H1 (cell line): ENCODE data around the gene SPDYC. TPM values are rescaled to one million over a fixed set of nuclear protein-coding genes. Genes with fewer than 3 reads are reported as not detected.

ENCODE experiments used
- CTCF ChIA-PET: fragments of 300-600 bp; sonication (Branson Sonifier 250); formaldehyde crosslinking; loops from one replicate; lab custom pipeline; 2021; ENCODE audit not compliant: partially characterized antibody; lab: Charles Lee
- POLR2A ChIA-PET: fragments of 300-600 bp; sonication (Branson Sonifier 250); formaldehyde crosslinking; loops from one replicate; lab custom pipeline; 2021; ENCODE audit warnings: inconsistent platforms; ENCODE audit not compliant: partially characterized antibody; lab: Charles Lee
- DNase-seq, 2 experiments: peaks; one replicate each; pipeline versions ENCODE4 v3.0.0 to v3.0.0-alpha.2; 2010 to 2022; ENCODE audit warnings: low spot score in 2 of 2, low read depth in 1 of 2, mixed read lengths in 1 of 2
- FAIRE-seq: peaks from 2 replicates; lab custom pipeline; 2011; peaks lifted over from hg19 to GRCh38; lab: Jason Lieb, UNC
- H2AFZ ChIP-seq: 2 replicates; pipeline ENCODE4 v1.8.1; 2012; ENCODE audit warnings: low read length, inconsistent platforms
- H2AK5ac ChIP-seq: 2 replicates; pipeline ENCODE4 v1.6.1; 2013; ENCODE audit warnings: low read depth, low read length
- H2BK120ac ChIP-seq: replicated peaks from 2 replicates; pipeline ENCODE3; 2013; ENCODE audit warnings: low read depth, low read length, inconsistent platforms
- H2BK12ac ChIP-seq: 2 replicates; pipeline ENCODE4 v1.6.1; 2013; ENCODE audit warnings: low read depth, low read length
- H2BK15ac ChIP-seq: 2 replicates; pipeline ENCODE4 v1.6.1; 2013; ENCODE audit warnings: low read length
- H2BK20ac ChIP-seq: 2 replicates; pipeline ENCODE4 v1.6.1; 2013; ENCODE audit warnings: low read length
- H2BK5ac ChIP-seq: 2 replicates; pipeline ENCODE4 v1.6.1; 2013; ENCODE audit warnings: low read depth, low read length
- H3K14ac ChIP-seq: 2 replicates; pipeline ENCODE4 v1.6.1; 2013; ENCODE audit warnings: inconsistent platforms; ENCODE audit not compliant: insufficient read length
- H3K18ac ChIP-seq: 2 replicates; pipeline ENCODE4 v1.6.1; 2013; ENCODE audit warnings: low read length; ENCODE audit errors: extremely low read depth
- H3K23ac ChIP-seq: 2 replicates; pipeline ENCODE4 v1.6.1; 2013; ENCODE audit warnings: inconsistent platforms; ENCODE audit not compliant: insufficient read length
- H3K23me2 ChIP-seq: 2 replicates; pipeline ENCODE4 v1.6.1; 2013; ENCODE audit warnings: low read depth, low read length
- H3K27ac ChIP-seq: 2 replicates; pipeline ENCODE4 v1.6.1; 2011; ENCODE audit warnings: low read depth, low read length, inconsistent platforms
- H3K27me3 ChIP-seq, 4 experiments: replicated peaks in 1 of 4; 1 replicate in 1 of 4; 2 replicates in 3 of 4; pipeline versions ENCODE4 v1.6.1 to v1.8.1; 2011 to 2013; ENCODE audit warnings: low read length in 3 of 4, mild to moderate bottlenecking in 3 of 4, inconsistent platforms in 2 of 4, mixed read lengths in 2 of 4, moderate library complexity in 1 of 4; ENCODE audit not compliant: control insufficient read depth in 3 of 4, insufficient read depth in 3 of 4; ENCODE audit errors: extremely low read depth in 1 of 4
- H3K36me3 ChIP-seq, 4 experiments: 2 replicates each; pipeline versions ENCODE4 v1.6.1 to v1.8.1; 2011 to 2013; ENCODE audit warnings: mild to moderate bottlenecking in 4 of 4, low read length in 3 of 4, moderate library complexity in 2 of 4, control low read depth in 1 of 4, inconsistent platforms in 1 of 4; ENCODE audit not compliant: insufficient read depth in 4 of 4, control insufficient read depth in 2 of 4
- H3K4ac ChIP-seq: replicated peaks from 2 replicates; pipeline ENCODE3; 2013; ENCODE audit warnings: low read length, low read depth, mixed read lengths, inconsistent platforms; ENCODE audit not compliant: insufficient read length
- H3K4me1 ChIP-seq, 4 experiments: replicated peaks in 1 of 4; 1 replicate in 1 of 4; 2 replicates in 3 of 4; pipeline versions ENCODE4 v1.6.1 to v1.8.1; 2011 to 2013; ENCODE audit warnings: low read length in 3 of 4, inconsistent platforms in 2 of 4, mixed read lengths in 1 of 4; ENCODE audit not compliant: insufficient read depth in 4 of 4, control insufficient read depth in 3 of 4
- H3K4me2 ChIP-seq, 2 experiments: 2 replicates each; pipeline versions ENCODE4 v1.6.1 to v1.8.1; 2011 to 2013; ENCODE audit warnings: low read depth in 2 of 2, low read length in 2 of 2, control low read depth in 1 of 2, inconsistent platforms in 1 of 2, mild to moderate bottlenecking in 1 of 2; ENCODE audit not compliant: insufficient read depth in 1 of 2
- H3K4me3 ChIP-seq, 4 experiments: fragments of 200-600, 300-600 bp in 1 of 4; sonication (generic), shearing (Covaris generic), sonication (Bioruptor Twin) in 1 of 4; 2 replicates each; pipeline versions ENCODE4 v1.5.1 to v1.8.1; 2011 to 2016; ENCODE audit warnings: low read length in 4 of 4, low read depth in 3 of 4, control low read depth in 2 of 4, inconsistent platforms in 2 of 4, mild to moderate bottlenecking in 2 of 4, mixed read lengths in 1 of 4, moderate library complexity in 1 of 4; ENCODE audit not compliant: insufficient read depth in 2 of 4; ENCODE audit errors: extremely low read depth in 1 of 4
- H3K56ac ChIP-seq: replicated peaks from 2 replicates; pipeline ENCODE3; 2013; ENCODE audit warnings: low read depth, mild to moderate bottlenecking, mixed read lengths, low read length, inconsistent platforms; ENCODE audit not compliant: insufficient read length
- H3K79me1 ChIP-seq: 2 replicates; pipeline ENCODE4 v1.6.1; 2013; ENCODE audit warnings: low read depth, low read length, control low read depth
- H3K79me2 ChIP-seq, 2 experiments: 2 replicates each; pipeline versions ENCODE4 v1.6.1 to v1.8.1; 2012 to 2013; ENCODE audit warnings: low read length in 2 of 2, mild to moderate bottlenecking in 2 of 2, inconsistent platforms in 1 of 2; ENCODE audit not compliant: insufficient read depth in 2 of 2, control insufficient read depth in 1 of 2
- H3K9ac ChIP-seq, 4 experiments: replicated peaks in 1 of 4; 1 replicate in 1 of 4; 2 replicates in 3 of 4; pipeline versions ENCODE4 v1.6.1 to v1.8.1; 2011 to 2013; ENCODE audit warnings: low read depth in 3 of 4, low read length in 3 of 4, control low read depth in 2 of 4, mild to moderate bottlenecking in 2 of 4, moderate library complexity in 2 of 4, inconsistent platforms in 1 of 4; ENCODE audit errors: extremely low read depth in 1 of 4
- H3K9me3 ChIP-seq, 2 experiments: 2 replicates each; pipeline versions ENCODE4 v1.6.1 to v1.8.1; 2012 to 2013; ENCODE audit warnings: mild to moderate bottlenecking in 2 of 2, moderate library complexity in 2 of 2, control low read depth in 1 of 2, inconsistent platforms in 1 of 2, low read depth in 1 of 2, low read length in 1 of 2, mixed read lengths in 1 of 2; ENCODE audit not compliant: insufficient read depth in 2 of 2
- H4K20me1 ChIP-seq, 2 experiments: replicated peaks in 1 of 2; 2 replicates each; pipeline versions ENCODE3 to v1.8.1; 2011 to 2013; ENCODE audit warnings: inconsistent platforms in 2 of 2, low read length in 2 of 2, mild to moderate bottlenecking in 1 of 2; ENCODE audit not compliant: insufficient read depth in 2 of 2, control insufficient read depth in 1 of 2
- H4K5ac ChIP-seq: 2 replicates; pipeline ENCODE4 v1.6.1; 2013; ENCODE audit warnings: low read length, low read depth, mixed read lengths, inconsistent platforms; ENCODE audit not compliant: insufficient read length
- H4K8ac ChIP-seq: 2 replicates; pipeline ENCODE4 v1.8.0; 2013; ENCODE audit warnings: mild to moderate bottlenecking, moderate library complexity, low read length, inconsistent platforms; ENCODE audit not compliant: insufficient read depth; ENCODE audit errors: extremely low read depth
- H4K91ac ChIP-seq: replicated peaks from 2 replicates; pipeline ENCODE3; 2013; ENCODE audit warnings: low read length, mixed read lengths, inconsistent platforms; ENCODE audit not compliant: insufficient read length
- SIN3A ChIP-seq, 2 experiments: IDR thresholded peaks in 1 of 2; conservative IDR thresholded peaks in 1 of 2; 2 replicates each; pipeline ENCODE4 v1.6.1; 2011 to 2012; ENCODE audit warnings: low read length in 2 of 2, improper control_type of control experiment in 1 of 2, low read depth in 1 of 2, mild to moderate bottlenecking in 1 of 2
- SP4 ChIP-seq: IDR thresholded peaks from 2 replicates; pipeline ENCODE4 v1.6.1; 2012; ENCODE audit warnings: low read length, inconsistent platforms
- SUZ12 ChIP-seq: fragments of 200-600 bp; sonication (generic); IDR thresholded peaks from 2 replicates; pipeline ENCODE4 v1.6.1; 2012; ENCODE audit warnings: mild to moderate bottlenecking, inconsistent platforms, low read length, moderate library complexity, mixed read lengths
- WGBS, 2 experiments: shearing (Covaris generic) in 1 of 2; methylation state at CpG; one replicate each; pipeline versions ENCODE4 v1.1.6 to v1.1.7; 2013 to 2015; ENCODE audit warnings: low lambda C conversion rate in 2 of 2, mixed read lengths in 2 of 2, inconsistent platforms in 1 of 2, low coverage in 1 of 2, missing lambda C conversion rate in 1 of 2; ENCODE audit not compliant: insufficient replicate concordance in 2 of 2, insufficient coverage in 1 of 2, insufficient read length in 1 of 2; ENCODE audit errors: extremely low coverage in 1 of 2, missing lambda C conversion rate in 1 of 2; 5-methylcytosine and 5-hydroxymethylcytosine counted together
- polyA plus RNA-seq, 7 experiments: library from polyadenylated mRNA; depleted of rRNA in 3 of 7; stranded (reverse) in 5 of 7; unstranded in 2 of 7; fragments of >200 nt in 5 of 7; fragments of 200-250 nt in 2 of 7; gene quantifications; 1 replicate in 5 of 7; 2 replicates in 1 of 7; 4 replicates in 1 of 7; pipeline versions ENCODE4 v1.2.1 to v1.2.3, GENCODE V29; 2011 to 2013; ENCODE audit warnings: missing spikeins in 2 of 7, mixed read lengths in 2 of 7
- total RNA-seq: library from RNA; stranded (reverse); fragmentation: NEBNext Ultra II Directional; extraction: Animal tissue kit (Norgen Biotek cat#: 25700); gene quantifications from 2 replicates; pipeline ENCODE4 v1.2.1, GENCODE V29; 2021

SPDYC gene
- total and polyA plus RNA-seq, 2 of the 8 experiments (the other 6 are each of a cell fraction or from before 2014, with no cell fraction given), result 0.15 TPM; not detected in 1

GRCh38 chr11:65132988-65133700 lies 36.9 kb upstream of the SPDYC start:
- H2BK12ac ChIP-seq, result peak overlapping the region; percentile 23; the same call in 1 of the 2 replicates
- no peak overlapping the region for H2AFZ ChIP-seq
- peaks cover 3% of the 10 kb centered on the region; the same call in 1 of the 2 replicates for H3K79me1 ChIP-seq
- H3K9ac ChIP-seq, result peak overlapping the region in 3 of 4 experiments; percentile 10 to 98 (median 44); a peak in 3 of 7 replicates
- H2BK20ac ChIP-seq, result no peak overlapping the region
- peak overlapping the region; percentile 77 to 91 for H3K4me2 ChIP-seq
- no peak for FAIRE-seq
- H3K4ac ChIP-seq, result no peak overlapping the region
- H3K4me1 ChIP-seq, result peaks cover 0 to 13% (median 7%) of the 10 kb centered on the region in 4 experiments; a peak in 6 of 7 replicates
- H3K9me3 ChIP-seq, result no peaks in the 10 kb centered on the region
- H4K91ac ChIP-seq, result no peak overlapping the region
- peak overlapping the region; percentile 10; the same call in 1 of the 2 replicates for H3K27ac ChIP-seq
- H3K14ac ChIP-seq, result no peak overlapping the region
- TF ChIP-seq SIN3A (conservative IDR thresholded peaks at IDR 0.05 in 1 of 2, IDR thresholded peaks at IDR 0.05 in 1 of 2; ENCODE audit: low read depth in 1 of 2, low read length in 2 of 2) (0 out of 4 replicates have a peak, but pooled peaks of 1 of the 2 experiments have one; percentile 32), SP4 (0 out of 2 replicates have a peak, but pooled peaks have one; percentile 36), SUZ12 (no peak)
- no peak overlapping the region; the same call in 1 of the 2 replicates for H2BK15ac ChIP-seq
- DNase-seq, result peak in 1 of 2 experiments; percentile 75
- H2BK120ac ChIP-seq, result no peak overlapping the region
- H4K20me1 ChIP-seq, result peaks cover 0 to 14% of the 10 kb centered on the region in 2 experiments
- peaks cover 0 to 15% of the 10 kb centered on the region in 2 experiments; a peak in 1 of 4 replicates for H3K79me2 ChIP-seq
- H2AK5ac ChIP-seq, result no peak overlapping the region
- no peak overlapping the region for H4K8ac ChIP-seq
- peak overlapping the region; percentile 100; the same call in 1 of the 2 replicates for H2BK5ac ChIP-seq
- no peak overlapping the region for H3K56ac ChIP-seq
- peaks cover 14% of the 10 kb centered on the region for H3K23me2 ChIP-seq
- H3K4me3 ChIP-seq, result peak overlapping the region; percentile 84 to 94 (median 88)
- POLR2A ChIA-PET, result interaction anchor here (1.0 to 15.8 kb wide), 4 partner anchors 17 to 197 kb away, joined by 3 to 305 read pairs (median 12); partner anchors contain the start of genes FAU, GPHA2, MRPL49 and SPDYC
- no peak overlapping the region for H4K5ac ChIP-seq
- CTCF ChIA-PET, result interaction anchor here (0.9 to 2.9 kb wide), 3 partner anchors 22 to 183 kb away, joined by 3 to 13 read pairs (median 3); partner anchors contain the start of gene TM7SF2
- WGBS, 2 experiments, result 61% methylated on average over 18 of the region's 18 CpGs; no CpG with 5 or more reads in 1 of the 2 experiments
- H3K18ac ChIP-seq, result no peak overlapping the region
- H3K23ac ChIP-seq, result no peak overlapping the region
- H3K36me3 ChIP-seq, result peaks cover 11 to 30% (median 28%) of the 10 kb centered on the region in 4 experiments; a peak in 7 of 8 replicates
- H3K27me3 ChIP-seq, result no peaks in the 10 kb centered on the region
